ENCODE measurements around the gene QRFP.
"Not testable (repeated sequence)": the region's sequence is repeated elsewhere in the genome, so short reads cannot be mapped to it uniquely, and the experiment has no call there.

QRFP gene

DNA sequence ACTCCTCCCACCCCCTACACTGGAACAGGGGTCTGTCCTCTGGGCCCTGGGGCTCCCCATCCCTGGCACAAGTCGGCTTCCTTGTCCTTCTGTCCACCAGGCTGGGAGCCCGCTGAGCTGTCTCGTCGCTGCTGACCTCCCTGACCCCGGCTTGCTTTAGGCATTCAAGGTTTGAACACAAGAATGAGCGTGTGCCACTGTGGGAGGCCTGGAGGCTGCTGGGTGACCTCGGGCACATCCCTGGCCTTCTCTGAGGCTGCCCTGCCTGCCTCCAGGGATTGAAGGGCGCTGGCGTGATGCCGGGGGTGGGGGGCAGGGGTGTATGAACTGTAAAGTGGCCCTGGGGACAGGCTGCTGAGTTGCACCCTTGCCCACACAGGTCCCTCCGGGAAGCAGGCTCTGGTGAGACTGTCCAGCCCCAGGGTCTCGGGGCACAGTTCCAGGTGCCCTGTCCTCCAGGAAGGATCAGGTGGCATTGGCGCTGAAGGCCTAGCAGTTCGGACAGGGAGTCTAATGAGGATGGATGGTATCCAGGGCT lies 24.2 kb upstream of the QRFP start:
- DNase-seq (ENCODE audit: extremely low read depth in 1 of 2, low read depth in 1 of 2): no peak

GRCh38 chr9:130920233-130920632 lies 23.6 kb upstream of the QRFP start:
- no peak for DNase-seq (ENCODE audit: extremely low read depth in 1 of 2, low read depth in 1 of 2)

DNA sequence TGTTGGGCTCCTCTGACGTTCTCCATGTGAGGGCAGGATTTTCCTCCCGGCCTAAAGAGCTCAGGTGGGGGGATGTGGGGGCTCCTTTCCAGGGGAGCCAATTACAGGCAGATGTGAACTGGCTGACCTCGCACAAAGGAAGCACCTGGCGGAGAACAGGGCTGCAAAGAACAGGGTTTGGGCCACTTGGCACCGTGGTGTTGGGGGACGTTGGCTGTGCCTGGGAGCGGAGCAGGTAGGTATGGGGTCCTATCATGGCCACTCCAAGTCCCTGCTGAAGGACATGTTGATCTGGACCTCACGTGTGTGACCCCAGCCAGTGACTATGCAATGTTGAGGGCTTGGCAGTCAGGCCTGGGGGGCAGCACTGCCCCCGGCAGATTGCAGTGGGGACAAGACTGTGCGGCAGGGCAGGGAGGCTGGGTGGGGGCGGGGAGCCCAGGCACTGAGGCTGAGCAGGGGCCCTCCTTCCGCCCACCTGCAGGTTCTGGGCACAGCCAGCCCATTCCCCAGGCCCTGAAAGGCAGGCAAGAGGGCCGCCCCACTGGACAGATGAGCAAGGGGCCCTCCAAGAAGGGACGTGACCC lies 23.0 kb upstream of the QRFP start:
- DNase-seq (ENCODE audit: extremely low read depth in 1 of 2, low read depth in 1 of 2): no peak

DNA sequence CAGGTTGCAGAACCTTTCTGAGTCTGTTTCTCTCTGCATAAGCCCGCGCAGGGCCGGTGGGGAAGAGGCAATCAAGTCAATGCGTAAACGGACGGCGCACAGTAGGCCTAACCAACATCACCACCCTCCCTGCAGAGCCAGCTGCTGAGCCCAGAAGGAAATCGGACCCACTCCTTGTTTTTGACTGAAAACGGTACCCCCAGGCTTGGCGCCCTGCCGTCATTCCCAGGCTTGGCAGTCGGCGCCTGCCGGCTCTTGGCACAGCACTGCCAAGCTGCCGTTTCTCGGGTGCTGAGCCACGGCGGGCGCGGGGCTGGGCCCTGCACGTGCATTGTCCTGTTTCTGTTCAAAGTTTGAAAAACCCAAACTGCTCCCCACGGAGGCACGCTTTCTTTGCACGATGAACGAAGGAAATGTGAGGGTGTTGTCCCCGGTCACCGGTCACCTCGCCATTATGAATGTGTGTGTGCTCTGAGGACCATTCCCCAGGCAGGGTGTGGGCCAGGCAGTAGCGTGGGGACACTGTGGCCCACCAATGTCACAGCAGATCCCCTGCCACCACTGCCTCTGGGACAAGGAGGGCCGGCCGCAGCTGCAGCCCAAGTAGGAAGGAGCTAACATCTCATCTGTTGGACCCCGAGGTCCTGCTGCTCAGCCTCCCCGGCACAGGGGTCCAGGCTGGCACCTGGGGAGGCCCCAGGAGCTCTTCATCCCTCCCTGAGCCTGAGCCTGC lies 22.4 kb upstream of the QRFP start:
- no peak for DNase-seq (ENCODE audit: extremely low read depth in 1 of 2, low read depth in 1 of 2)

GRCh38 chr9:130918101-130918825 lies 21.7 kb upstream of the QRFP start:
- DNase-seq (ENCODE audit: extremely low read depth in 1 of 2, low read depth in 1 of 2): no peak

- DNase-seq (ENCODE audit: extremely low read depth in 1 of 2, low read depth in 1 of 2): no peak
These were observed 20.8 kb upstream of the QRFP start for GRCh38 chr9:130917168-130917960.

- no peak for DNase-seq (ENCODE audit: extremely low read depth in 1 of 2, low read depth in 1 of 2)
These were observed 18.5 kb upstream of the QRFP start for GRCh38 chr9:130915096-130915447.

DNA sequence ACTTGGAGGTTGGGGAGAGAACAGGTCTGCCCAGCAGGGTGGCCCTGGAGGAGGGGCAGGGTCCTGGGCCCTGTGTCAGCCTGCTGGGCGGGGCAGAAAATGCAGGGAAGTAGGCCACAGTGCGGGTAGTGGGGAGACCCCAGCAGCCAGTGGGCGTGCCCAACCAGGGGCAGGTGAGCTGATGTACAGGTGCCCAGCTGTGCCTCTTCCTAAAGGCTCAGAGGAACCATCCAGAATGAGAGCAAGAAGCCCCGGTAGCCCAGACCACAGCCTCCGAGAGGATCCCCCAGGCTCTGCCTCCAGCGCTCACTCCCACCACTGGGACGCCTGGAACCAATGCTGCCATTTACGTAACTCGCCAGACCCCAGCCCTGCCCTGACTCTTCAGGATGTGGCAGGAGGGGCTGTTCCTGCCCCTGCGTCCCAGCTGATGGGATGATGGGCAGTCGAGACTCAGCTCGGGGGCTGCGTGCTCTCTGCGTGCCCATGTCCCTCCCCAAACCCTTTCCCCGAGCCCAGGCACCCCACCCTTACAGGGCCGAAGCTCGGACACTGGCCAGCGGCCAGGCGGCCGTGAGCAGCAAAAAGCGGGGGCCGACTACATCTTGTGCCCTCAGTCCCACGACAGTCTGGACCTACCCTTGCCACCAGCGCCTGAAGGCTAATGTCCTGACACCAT lies 17.9 kb upstream of the QRFP start:
- DNase-seq (ENCODE audit: extremely low read depth in 1 of 2, low read depth in 1 of 2): no peak

GRCh38 chr9:130913599-130914416 lies 17.2 kb upstream of the QRFP start:
- no peak for DNase-seq (ENCODE audit: extremely low read depth in 1 of 2, low read depth in 1 of 2)

GRCh38 chr9:130912932-130913598 lies 16.5 kb upstream of the QRFP start:
- DNase-seq (ENCODE audit: extremely low read depth in 1 of 2, low read depth in 1 of 2): no peak

DNA sequence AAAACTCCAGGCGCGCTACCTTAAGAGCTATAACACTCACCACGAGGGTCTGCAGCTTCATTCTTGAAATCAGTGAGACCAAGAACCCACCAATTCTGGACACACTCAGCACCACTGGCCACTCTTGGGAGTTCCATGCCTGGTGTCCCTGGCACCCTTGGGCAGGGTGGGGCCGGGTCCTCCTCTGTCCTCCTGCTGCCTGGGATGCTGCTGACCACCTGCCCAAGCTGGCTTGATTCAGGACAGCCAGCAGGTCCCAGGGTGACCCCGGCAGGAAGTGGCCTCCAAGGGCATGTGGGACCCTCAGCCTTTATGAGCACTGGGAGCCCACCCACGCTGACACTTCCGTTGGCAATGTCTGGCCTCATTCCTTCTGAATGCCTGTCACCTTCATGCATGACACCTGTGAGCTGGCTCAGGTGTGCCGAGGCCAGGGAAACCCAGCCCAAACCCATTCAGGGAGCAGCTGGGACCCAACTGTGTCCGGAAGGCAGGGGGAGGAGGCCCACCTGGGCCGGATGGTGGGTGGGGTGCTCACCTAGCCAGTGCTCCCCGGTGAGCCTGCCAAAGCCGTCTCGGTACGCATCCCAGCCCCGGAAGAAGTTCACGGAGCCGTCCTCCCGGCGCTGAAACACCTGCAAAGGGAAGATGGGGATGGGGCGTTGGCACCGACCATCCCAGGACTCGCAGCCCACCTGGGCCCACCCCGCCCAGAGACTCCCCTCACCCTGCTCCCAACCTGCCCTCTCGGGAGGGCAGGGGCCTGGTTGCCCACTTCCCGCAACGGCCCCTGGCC lies 14.8 kb upstream of the QRFP start:
- no peak for DNase-seq (ENCODE audit: extremely low read depth in 1 of 2, low read depth in 1 of 2)

DNA sequence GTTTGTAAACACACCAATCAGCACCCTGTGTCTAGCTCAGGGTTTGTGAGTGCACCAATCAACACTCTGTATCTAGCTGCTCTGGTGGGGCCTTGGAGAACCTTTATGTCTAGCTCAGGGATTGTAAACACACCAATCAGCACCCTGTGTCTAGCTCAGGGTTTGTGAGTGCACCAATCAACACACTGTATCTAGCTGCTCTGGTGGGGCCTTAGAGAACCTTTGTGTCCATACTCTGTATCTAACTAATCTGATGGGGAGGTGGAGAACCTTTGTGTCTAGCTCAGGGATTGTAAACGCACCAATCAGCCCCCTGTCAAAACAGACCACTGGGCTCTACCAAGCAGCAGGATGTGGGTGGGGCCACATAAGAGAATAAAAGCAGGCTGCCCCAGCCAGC lies 14.1 kb upstream of the QRFP start:
- not testable (repeated sequence) for DNase-seq (ENCODE audit: extremely low read depth in 1 of 2, low read depth in 1 of 2)

- DNase-seq (ENCODE audit: extremely low read depth in 1 of 2, low read depth in 1 of 2): not testable (repeated sequence)
These were observed 13.4 kb upstream of the QRFP start for GRCh38 chr9:130910041-130910440.

DNA sequence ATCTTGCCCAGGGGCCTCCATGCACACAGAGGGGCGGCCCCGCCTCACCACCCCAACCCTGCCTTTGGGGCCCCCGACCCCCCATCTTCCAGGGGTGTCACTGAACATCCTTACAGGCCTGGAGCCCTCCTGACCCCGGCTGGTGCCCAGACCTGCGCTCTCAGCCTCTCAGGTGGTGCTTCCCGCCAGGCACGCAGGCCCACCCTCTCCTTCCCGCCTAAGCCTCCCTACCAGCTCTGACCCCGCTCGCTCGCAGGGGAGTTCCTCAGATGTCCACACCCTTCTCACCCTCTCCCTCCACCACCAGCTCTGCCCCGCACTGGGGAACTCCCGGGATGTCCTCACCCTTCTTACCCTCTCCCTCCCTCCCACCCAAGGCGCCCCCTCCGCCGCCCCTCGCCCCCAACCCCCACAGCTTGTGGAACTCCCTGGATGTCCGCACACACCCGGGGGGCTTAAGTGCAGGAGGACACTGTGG lies 12.3 kb upstream of the QRFP start:
- no peak for DNase-seq (ENCODE audit: extremely low read depth in 1 of 2, low read depth in 1 of 2)

- DNase-seq (ENCODE audit: extremely low read depth in 1 of 2, low read depth in 1 of 2): no peak
These were observed 11.7 kb upstream of the QRFP start for GRCh38 chr9:130908146-130908877.

DNA sequence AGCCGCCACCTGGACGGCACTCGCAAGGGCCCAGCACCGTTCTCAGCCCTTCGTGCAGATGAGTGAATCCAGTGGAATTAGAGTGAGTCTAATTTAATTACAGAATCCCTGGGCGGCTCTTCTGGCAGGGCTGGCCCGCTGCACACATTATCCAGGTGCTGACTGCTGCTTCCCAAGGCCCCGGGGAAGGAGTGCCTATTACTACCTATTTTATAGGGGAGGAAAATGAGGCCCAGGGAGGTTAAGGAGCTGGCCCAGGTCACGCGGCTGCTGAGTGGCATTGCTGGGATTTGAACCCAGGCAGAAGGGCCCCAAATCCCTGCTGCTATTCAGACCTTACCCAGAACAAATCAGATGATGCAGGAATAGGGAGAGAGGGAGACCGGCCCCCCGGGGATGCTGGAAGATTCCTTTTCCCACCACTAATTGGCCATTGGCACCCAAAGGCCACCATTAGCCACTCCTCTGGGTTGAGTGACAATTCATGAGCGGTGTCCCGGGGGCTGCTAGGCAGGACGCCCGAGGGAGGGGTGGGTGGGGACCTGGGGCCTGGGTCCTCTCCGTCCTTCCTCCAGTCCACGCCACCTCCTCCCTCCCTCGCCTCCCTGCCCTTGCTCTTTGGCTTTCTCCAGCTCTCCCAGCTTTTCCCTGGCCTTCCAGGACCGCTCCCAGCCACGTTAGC lies 10.3 kb upstream of the QRFP start:
- no peak for DNase-seq (ENCODE audit: extremely low read depth in 1 of 2, low read depth in 1 of 2)

Measured in activated CD8-positive, alpha-beta memory T cell treated with anti-CD3 and anti-CD28 coated beads for 1 hour (primary cell).